HepG2 (cell line): ENCODE results near the gene BCDIN3D. TPM values are rescaled to one million over a fixed set of nuclear protein-coding genes. Genes with fewer than 3 reads are reported as not detected.

ENCODE experiments used
- ATF7 ChIP-seq, 2 experiments: fragments of 450-650 bp in 1 of 2; sonication (generic) in 1 of 2; formaldehyde crosslinking in 1 of 2; IDR thresholded peaks; 2 replicates each; pipeline versions ENCODE4 v1.4.0 to v1.6.1; 2016 to 2020; ENCODE audit warnings: antibody characterized with exemption in 1 of 2, mild to moderate bottlenecking in 1 of 2, missing genetic modification reagents in 1 of 2
- DMAP1 ChIP-seq: IDR thresholded peaks from 2 replicates; pipeline ENCODE4 v1.6.1; 2016
- EEA1 ChIP-seq: sonication (generic); formaldehyde crosslinking; IDR thresholded peaks from 2 replicates; pipeline ENCODE4 v1.5.1; 2020; ENCODE audit warnings: mild to moderate bottlenecking, missing genetic modification reagents, borderline replicate concordance
- HDAC1 ChIP-seq: sonication (generic); formaldehyde crosslinking; IDR thresholded peaks from 2 replicates; pipeline ENCODE4 v1.5.1; 2020; ENCODE audit warnings: mild to moderate bottlenecking, missing genetic modification reagents
- MEF2D ChIP-seq: sonication (generic); formaldehyde crosslinking; IDR thresholded peaks from 2 replicates; pipeline ENCODE4 v1.5.1; 2020; ENCODE audit warnings: mild to moderate bottlenecking, missing genetic modification reagents
- RNF2 ChIP-seq: fragments of 450-650 bp; conservative IDR thresholded peaks from 2 replicates; pipeline ENCODE4 v1.6.1; 2016; ENCODE audit warnings: low read depth
- ZNF225 ChIP-seq: sonication (generic); formaldehyde crosslinking; IDR thresholded peaks from 2 replicates; pipeline ENCODE4 v1.4.0; 2020; ENCODE audit warnings: mild to moderate bottlenecking, missing genetic modification reagents
- ZNF317 ChIP-seq: sonication (generic); formaldehyde crosslinking; IDR thresholded peaks from 2 replicates; pipeline ENCODE4 v1.5.0; 2020; ENCODE audit warnings: mild to moderate bottlenecking, missing genetic modification reagents
- ZNF543 ChIP-seq: sonication (generic); formaldehyde crosslinking; IDR thresholded peaks from 2 replicates; pipeline ENCODE4 v1.4.0; 2020; ENCODE audit warnings: mild to moderate bottlenecking, missing genetic modification reagents
- ZNF775 ChIP-seq: sonication (generic); formaldehyde crosslinking; IDR thresholded peaks from 2 replicates; pipeline ENCODE4 v1.4.0; 2020; ENCODE audit warnings: missing genetic modification reagents, mild to moderate bottlenecking, moderate library complexity, borderline replicate concordance
- ZNF776 ChIP-seq: sonication (generic); formaldehyde crosslinking; IDR thresholded peaks from 2 replicates; pipeline ENCODE4 v1.4.0; 2020; ENCODE audit warnings: mild to moderate bottlenecking, missing genetic modification reagents
- polyA plus RNA-seq, 8 experiments: library from polyadenylated mRNA; depleted of rRNA in 3 of 8; stranded (reverse) in 7 of 8; unstranded in 1 of 8; fragments of >200 nt; fragmentation: Illumina TruSeq in 4 of 8; extraction: Trizol in 4 of 8; gene quantifications; 2 replicates each; pipeline versions ENCODE4 v1.2.1 to v1.2.3, GENCODE V29; 2011 to 2016; ENCODE audit warnings: low read depth in 4 of 8, missing spikeins in 1 of 8, mixed read lengths in 1 of 8; ENCODE audit not compliant: insufficient read depth in 1 of 8
- total RNA-seq, 5 experiments: library from RNA; depleted of rRNA; stranded (reverse); fragments of >200 nt; fragmentation: Illumina TruSeq; extraction: Trizol; gene quantifications; 2 replicates each; pipeline ENCODE4 v1.2.3, GENCODE V29; 2016; ENCODE audit warnings: low read depth in 1 of 5
- TF ChIP-seq, protein P1 (sequence below): sonication (generic); formaldehyde crosslinking; IDR thresholded peaks from 2 replicates; pipeline ENCODE4 v1.8.1; 2023; ENCODE audit warnings: missing genetic modification reagents, mild to moderate bottlenecking, borderline replicate concordance
- TF ChIP-seq, protein P2 (sequence below): sonication (generic); formaldehyde crosslinking; IDR thresholded peaks from 2 replicates; pipeline ENCODE4 v1.5.0; 2020; ENCODE audit warnings: missing genetic modification reagents, mild to moderate bottlenecking, borderline replicate concordance
- TF ChIP-seq, protein P3 (sequence below), 2 experiments: fragments of 450-650 bp in 1 of 2; sonication (generic) in 1 of 2; formaldehyde crosslinking in 1 of 2; IDR thresholded peaks; 2 replicates each; pipeline versions ENCODE4 v1.6.1 to v1.8.0; 2016 to 2022; ENCODE audit warnings: antibody characterized with exemption in 1 of 2, mild to moderate bottlenecking in 1 of 2, missing genetic modification reagents in 1 of 2
- TF ChIP-seq, protein P4 (sequence below): IDR thresholded peaks from 2 replicates; pipeline ENCODE4 v1.6.1; 2018; ENCODE audit warnings: missing genetic modification reagents
- TF ChIP-seq, protein P5 (sequence below): sonication (generic); formaldehyde crosslinking; IDR thresholded peaks from 2 replicates; pipeline ENCODE4 v1.4.0; 2020; ENCODE audit warnings: mild to moderate bottlenecking, missing genetic modification reagents

Gene BCDIN3D
- total and polyA plus RNA-seq, 2 of the 13 experiments (the other 11 are each of a cell fraction or from before 2014, with no cell fraction given), result 2.2 to 2.5 TPM

DNA sequence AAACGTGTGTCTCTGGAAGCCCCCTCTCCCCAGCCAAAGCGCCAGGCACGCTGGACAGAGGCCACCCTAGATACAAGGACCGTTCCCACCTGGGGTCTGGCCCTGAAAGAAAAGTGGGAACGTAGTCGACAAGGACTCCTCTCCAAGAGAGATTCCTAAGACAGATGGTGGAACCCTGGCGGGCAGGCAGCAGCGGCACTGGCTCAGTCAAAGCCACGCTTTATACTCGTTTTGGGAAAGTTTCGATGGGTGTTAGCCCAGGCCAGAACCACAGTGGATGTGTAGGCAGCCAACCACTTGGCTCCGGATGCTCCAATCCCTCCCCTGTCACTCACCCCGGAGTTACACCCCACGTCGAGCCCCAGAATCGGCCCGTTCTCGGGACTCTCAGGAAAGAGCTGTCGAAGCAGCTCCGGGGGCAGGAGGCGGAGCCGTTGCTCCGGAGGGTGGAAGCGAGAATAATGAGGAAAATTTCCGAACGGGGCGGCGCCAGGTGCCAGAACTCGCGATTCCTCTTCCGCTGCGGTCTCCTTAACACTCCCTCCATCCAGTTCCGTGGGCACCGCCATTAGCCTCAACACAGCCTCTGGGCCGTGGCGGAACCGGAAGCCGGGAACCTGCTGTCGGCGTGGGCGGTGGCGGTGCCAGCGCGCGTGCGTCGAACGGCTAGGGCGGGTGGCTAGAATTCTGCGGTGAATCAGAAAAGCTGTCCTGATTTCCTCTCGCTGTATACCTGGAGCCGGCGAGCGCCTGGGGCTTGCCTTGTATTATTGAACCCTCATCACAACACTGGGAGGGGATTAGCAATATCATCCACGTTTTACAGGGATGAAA, at the start of gene BCDIN3D (continued):
- TF ChIP-seq, protein P1, sequence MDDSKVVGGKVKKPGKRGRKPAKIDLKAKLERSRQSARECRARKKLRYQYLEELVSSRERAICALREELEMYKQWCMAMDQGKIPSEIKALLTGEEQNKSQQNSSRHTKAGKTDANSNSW, result 0 out of 2 replicates have a peak, but pooled peaks have one; percentile 29
- TF ChIP-seq RNF2 (0 out of 2 replicates have a peak, but pooled peaks have one; percentile 41), HDAC1 (CRISPR knock-in tag) (peak; percentile 31; the same call in 1 of the 2 replicates), ZNF776 (CRISPR knock-in tag) (0 out of 2 replicates have a peak, but pooled peaks have one; percentile 26), ZNF775 (no peak), EEA1 (CRISPR knock-in tag) (no peak), ZNF543 (peak; percentile 55; the same call in 1 of the 2 replicates), MEF2D (peak; percentile 72; the same call in 1 of the 2 replicates), DMAP1 (peak; percentile 84), ZNF225 (CRISPR knock-in tag) (no peak), ZNF317 (CRISPR knock-in tag) (peak; percentile 42; the same call in 1 of the 2 replicates), ATF7 (IDR thresholded peaks at IDR 0.05) (no peak), ATF7 (CRISPR knock-in tag; IDR thresholded peaks at IDR 0.05) (no peak)
- TF ChIP-seq, protein P2, sequence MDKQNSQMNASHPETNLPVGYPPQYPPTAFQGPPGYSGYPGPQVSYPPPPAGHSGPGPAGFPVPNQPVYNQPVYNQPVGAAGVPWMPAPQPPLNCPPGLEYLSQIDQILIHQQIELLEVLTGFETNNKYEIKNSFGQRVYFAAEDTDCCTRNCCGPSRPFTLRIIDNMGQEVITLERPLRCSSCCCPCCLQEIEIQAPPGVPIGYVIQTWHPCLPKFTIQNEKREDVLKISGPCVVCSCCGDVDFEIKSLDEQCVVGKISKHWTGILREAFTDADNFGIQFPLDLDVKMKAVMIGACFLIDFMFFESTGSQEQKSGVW (CRISPR knock-in tag), result 0 out of 2 replicates have a peak, but pooled peaks have one; percentile 70
- TF ChIP-seq, protein P3, sequence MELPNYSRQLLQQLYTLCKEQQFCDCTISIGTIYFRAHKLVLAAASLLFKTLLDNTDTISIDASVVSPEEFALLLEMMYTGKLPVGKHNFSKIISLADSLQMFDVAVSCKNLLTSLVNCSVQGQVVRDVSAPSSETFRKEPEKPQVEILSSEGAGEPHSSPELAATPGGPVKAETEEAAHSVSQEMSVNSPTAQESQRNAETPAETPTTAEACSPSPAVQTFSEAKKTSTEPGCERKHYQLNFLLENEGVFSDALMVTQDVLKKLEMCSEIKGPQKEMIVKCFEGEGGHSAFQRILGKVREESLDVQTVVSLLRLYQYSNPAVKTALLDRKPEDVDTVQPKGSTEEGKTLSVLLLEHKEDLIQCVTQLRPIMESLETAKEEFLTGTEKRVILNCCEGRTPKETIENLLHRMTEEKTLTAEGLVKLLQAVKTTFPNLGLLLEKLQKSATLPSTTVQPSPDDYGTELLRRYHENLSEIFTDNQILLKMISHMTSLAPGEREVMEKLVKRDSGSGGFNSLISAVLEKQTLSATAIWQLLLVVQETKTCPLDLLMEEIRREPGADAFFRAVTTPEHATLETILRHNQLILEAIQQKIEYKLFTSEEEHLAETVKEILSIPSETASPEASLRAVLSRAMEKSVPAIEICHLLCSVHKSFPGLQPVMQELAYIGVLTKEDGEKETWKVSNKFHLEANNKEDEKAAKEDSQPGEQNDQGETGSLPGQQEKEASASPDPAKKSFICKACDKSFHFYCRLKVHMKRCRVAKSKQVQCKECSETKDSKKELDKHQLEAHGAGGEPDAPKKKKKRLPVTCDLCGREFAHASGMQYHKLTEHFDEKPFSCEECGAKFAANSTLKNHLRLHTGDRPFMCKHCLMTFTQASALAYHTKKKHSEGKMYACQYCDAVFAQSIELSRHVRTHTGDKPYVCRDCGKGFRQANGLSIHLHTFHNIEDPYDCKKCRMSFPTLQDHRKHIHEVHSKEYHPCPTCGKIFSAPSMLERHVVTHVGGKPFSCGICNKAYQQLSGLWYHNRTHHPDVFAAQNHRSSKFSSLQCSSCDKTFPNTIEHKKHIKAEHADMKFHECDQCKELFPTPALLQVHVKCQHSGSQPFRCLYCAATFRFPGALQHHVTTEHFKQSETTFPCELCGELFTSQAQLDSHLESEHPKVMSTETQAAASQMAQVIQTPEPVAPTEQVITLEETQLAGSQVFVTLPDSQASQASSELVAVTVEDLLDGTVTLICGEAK (IDR thresholded peaks at IDR 0.05), result no peak
- TF ChIP-seq, protein P3 (CRISPR knock-in tag; IDR thresholded peaks at IDR 0.05), result peak; percentile 39; the same call in 1 of the 2 replicates
- TF ChIP-seq, protein P4, sequence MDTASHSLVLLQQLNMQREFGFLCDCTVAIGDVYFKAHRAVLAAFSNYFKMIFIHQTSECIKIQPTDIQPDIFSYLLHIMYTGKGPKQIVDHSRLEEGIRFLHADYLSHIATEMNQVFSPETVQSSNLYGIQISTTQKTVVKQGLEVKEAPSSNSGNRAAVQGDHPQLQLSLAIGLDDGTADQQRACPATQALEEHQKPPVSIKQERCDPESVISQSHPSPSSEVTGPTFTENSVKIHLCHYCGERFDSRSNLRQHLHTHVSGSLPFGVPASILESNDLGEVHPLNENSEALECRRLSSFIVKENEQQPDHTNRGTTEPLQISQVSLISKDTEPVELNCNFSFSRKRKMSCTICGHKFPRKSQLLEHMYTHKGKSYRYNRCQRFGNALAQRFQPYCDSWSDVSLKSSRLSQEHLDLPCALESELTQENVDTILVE (CRISPR knock-in tag), result no peak; the same call in 1 of the 2 replicates
- TF ChIP-seq, protein P5, sequence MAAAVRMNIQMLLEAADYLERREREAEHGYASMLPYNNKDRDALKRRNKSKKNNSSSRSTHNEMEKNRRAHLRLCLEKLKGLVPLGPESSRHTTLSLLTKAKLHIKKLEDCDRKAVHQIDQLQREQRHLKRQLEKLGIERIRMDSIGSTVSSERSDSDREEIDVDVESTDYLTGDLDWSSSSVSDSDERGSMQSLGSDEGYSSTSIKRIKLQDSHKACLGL (CRISPR knock-in tag), result peak; percentile 67
